HG03457 (cell line): ENCODE measurements around the gene SSH2.

Experiments
- ATAC-seq: cut with Tn5 transposase; IDR thresholded peaks from one replicate; pipeline ENCODE4 v1.9.1; 2021; ENCODE audit warnings: moderate number of reproducible peaks; ENCODE audit not compliant: unreplicated experiment

SSH2 gene

DNA sequence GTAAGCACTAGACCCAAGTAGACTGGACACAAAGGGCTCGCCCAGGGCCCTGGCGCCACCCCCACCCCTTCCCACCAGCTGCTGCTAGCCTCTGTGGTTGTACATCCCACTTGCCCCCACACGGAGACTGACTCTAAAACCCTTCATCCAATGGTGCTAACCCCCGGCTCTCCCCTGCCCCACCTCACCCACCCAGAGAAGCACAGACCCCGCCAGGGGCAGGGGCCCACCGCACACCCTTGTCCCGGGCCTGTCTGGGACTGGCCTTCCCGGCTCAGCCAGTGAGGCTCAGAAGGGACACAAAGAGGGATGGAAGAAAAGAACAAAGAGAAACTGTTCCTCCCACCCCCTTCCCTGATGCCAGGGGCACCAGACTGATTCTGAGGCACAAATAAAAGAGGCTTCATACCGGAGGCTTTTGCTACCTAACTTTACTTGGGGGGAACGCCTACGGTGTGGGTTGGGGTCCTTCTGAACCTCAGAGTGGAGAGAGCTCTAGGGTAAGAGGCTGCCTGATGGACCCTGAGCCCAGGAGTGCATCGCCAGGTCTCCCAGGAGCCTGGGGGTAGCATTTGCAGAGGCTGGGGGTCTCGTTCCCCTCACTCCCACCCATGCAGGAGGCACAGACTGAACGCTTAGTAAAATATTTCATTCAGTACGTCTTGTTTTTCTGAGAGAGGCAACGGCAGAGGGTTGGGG lies 315.5 kb downstream of the SSH2 start:
- no peak for ATAC-seq

DNA sequence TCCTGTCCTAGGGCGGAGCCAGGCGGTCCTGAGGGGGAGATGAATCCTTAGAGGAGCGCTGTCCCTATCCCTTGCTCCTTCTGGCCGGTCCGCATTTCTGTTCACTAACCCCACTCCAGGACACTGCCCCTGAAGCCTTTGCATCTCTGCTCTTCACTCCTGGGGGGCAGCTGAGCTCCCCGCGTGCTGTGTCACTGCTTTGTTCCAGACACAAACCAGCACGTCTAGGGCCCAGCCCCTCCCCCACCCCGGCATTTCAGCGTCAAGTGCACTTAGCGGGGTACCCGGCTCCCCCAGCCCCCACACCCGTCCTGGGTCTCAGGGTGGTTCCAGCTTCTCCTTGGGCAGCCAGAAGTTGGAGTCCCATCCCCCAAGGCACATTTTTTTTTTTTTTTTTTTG lies 316.2 kb downstream of the SSH2 start:
- ATAC-seq, result no peak

DNA sequence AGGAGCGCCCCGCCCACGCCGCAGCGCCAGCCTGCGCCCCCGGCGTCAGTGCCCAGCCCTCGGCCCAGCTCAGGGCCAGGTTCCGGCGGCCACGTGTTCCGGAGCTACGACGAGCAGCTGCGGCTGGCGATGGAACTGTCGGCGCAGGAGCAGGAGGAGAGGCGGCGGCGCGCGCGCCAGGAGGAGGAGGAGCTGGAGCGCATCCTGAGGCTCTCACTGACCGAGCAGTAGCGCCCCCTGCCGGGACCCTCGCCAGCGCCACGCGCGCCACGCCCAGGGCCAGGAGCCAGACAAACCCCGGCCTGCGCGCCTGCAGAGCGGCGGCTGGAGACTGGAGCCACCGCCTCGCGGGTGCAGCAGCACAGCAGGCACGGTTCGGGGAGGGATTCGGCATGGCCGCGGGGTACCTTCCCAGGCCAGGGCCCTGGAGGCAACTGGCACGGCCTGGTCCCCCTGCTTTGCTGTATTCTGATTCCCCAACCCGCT lies 316.6 kb downstream of the SSH2 start:
- no peak for ATAC-seq

DNA sequence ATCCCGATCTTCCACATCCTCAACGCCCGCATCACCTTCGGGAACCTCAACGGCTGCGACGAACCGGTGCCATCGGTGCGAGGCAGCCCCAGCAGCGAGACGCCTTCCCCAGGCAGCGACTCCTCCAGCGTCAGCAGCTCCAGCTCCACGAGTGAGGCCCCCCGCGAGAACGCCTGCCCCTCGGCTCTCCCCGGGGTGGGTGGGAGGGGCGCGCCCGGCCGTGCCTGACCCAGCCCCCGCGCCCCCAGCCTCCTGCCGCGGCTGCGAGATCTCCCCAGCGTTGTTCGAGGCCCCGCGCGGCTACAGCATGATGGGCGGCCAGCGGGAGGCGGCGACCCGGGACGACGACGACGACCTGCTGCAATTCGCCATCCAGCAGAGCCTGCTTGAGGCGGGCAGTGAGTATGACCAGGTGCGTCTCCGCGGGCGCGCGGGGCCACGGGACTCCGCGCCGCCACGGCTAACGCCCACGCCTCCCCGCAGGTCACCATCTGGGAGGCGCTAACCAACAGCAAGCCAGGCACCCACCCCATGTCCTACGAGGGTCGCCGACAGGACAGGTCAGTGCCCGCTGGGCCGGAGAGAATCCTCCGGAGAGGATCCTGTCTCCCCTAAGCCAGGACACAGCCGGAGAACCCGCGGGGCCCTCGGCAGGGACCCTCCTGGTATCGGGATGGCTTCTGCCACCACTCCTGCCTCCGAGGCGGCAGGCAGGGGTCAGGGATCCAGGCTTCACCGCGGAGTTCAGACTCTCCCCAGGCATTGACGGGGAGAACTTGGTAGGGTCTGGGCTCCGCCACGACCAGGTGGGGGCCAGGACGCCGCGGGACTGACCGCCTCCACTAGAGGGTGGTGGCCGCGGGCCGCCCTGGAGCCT lies 317.4 kb downstream of the SSH2 start:
- no peak for ATAC-seq

DNA sequence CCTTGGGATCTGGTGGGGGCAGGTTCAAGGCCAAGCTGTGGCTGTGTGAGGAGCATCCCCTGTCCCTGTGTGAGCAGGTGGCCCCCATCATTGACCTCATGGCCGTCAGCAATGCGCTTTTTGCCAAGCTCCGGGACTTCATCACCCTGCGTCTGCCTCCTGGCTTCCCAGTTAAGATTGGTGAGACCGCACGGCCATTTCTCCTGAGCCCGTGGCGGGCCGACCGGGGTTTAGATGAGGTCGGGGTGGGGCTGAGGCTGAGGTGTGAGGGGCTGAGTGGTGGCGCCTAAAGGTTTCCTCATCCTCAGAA lies 318.0 kb downstream of the SSH2 start:
- no peak for ATAC-seq

DNA sequence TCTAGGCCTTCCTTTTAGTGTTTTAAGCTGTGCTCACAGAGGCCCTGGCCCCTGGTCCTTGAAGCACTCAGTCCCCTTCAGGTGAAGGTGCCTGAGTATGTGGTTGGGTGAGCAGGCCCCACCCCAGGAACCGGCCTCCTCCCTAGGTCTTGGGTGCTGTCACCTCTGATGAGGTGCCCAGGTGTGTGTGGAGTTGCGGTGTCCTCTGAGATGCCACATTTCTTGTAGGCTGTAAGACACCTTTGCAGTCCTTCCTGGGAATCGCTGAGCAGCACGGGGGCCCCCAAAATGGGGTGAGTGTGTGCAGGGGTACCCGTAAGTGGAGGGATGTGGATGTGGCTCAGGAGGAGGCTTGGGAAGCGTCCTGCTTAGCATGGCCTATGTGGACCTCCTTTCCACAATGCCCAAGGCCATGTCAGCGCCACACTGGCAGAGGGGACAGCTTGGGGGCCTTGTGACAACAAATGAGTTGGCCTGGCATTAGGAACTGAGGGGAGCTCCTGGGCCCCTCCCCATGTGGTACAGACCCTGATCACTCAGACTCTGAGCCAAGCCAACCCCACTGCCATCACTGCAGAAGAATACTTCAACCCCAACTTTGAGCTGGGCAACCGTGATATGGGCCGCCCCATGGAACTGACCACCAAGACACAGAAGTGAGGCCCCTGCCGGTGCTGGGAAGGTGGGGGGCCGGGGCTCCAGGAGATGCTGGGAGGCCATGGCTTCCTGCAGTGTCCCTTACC lies 318.5 kb downstream of the SSH2 start:
- ATAC-seq, result no peak

DNA sequence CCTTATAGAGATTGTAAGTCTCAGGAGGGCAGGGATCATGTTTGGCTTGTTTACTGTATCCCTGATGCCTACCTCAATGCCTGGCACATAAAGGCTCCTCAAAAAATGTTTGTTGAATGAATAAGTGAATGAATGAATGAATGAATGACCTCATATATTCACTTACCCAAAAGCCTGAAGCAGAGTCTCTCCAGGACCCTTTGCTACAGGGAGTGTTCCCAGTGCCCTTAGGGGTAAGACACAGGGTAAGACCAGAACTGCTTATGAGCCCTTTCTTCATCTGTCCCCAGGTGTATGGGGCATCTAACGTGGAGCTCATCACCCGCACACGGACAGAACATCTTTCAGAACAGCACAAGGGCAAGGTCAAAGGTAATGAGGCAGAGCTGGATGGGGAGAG lies 319.6 kb downstream of the SSH2 start:
- ATAC-seq, result no peak

DNA sequence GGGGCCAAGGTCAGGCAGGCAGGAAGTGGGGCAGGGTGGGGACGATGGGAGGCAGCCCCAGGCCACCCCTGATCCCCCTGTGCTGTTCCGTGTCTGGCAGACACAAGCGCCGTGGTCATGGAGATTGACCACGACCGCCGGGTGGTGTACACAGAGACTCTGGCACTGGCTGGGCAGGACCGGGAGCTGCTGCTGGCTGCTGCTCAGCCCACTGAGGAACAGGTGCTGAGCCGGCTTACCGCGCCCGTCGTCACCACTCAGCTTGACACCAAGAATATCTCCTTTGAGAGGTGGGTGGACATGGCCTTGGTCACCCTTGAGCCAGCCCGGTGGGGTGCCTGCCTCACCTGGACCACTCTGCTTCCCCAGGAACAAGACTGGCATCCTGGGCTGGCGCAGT lies 321.0 kb downstream of the SSH2 start:
- ATAC-seq, result no peak

DNA sequence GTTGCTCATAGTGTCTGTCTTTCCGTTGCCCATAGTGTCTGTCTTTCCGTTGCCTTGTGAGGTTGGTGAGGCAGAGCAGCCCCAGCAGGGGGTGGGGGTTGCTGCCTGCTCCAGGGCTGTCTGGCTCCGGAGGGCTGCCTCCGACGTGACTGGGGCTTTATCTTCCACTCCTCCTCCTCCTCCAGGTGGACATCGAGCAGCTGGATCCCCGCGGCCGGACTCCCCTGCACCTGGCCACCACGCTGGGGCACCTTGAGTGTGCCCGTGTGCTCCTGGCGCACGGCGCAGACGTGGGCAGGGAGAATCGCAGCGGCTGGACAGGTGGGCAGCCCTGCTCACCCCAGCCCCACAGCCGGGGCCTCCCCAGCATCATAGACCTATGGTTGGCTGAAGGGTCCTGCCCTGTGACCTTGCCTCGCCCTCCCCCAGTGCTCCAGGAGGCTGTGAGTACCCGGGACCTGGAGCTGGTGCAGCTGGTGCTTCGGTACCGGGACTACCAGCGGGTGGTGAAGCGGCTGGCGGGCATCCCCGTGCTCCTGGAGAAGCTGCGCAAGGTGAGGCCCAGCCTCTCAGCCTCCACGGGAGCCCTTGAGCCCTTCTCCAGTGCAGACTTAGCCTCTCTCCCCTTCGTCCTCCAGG lies 322.4 kb downstream of the SSH2 start:
- no peak for ATAC-seq

DNA sequence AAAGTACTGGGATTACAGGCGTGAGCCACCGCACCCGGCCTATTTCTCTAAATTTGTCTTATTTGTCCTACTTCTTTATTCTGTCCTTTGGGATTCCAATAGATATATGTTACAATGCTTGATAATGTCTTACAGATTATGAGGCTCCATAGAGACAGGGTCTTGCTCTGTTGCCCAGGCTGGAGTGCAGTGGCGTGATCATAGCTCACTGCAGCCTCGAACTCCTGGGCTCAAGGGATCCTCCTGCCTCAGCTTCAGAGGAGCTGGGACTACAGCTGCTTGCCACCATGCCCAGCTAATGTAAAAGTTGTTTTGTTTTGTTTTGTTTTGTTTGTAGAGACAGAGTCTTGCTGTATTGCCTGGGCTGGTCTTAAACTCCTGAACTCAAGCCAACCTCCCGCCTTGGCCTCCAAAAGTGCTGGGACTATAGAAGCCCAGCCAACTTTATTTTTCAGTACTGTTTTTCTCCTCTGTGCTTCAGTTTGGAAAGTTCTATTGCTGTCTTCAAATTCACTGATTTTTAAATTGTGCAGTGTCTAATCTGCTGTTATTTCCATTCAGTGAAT lies 326.8 kb downstream of the SSH2 start:
- no peak for ATAC-seq

DNA sequence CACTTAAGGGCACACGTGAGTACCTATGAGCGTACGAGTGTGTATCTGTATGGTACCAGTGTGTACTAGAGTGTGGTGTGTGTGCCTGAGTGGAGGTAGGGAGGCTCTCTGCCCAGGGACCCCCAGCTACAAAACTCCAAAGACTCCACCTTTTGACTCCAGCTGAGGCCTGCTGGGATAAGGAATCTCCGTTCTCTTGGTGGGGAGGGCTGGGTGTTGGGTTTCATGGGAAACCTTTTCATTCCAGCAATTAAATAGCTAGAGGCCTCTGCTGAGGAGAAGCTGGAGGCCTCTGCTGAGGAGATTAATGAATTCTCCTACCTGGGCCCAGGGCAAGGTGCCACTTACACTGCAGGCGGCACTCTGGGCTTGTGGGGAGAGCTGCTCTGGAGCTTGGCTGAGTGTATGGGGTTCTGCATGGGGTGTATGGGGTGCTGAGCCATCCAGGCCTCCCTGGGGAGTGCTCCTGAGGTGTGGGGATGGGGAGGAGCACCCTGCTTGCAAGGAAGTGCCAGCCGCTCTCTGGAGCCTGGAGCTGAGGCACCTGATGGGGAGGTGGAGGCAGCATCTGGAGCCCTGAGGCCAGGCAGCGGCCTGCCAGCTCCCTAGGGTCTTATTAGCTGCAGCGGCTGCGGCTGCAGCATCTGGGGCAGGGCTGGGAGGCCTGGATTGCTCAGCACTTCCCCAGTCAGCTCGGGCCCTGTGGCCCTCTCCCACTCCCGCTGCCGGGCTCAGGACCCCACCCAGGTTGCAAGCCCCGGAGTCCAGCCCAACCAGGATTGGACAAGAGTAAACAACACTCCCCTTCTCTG lies 332.5 kb downstream of the SSH2 start:
- ATAC-seq, result no peak

DNA sequence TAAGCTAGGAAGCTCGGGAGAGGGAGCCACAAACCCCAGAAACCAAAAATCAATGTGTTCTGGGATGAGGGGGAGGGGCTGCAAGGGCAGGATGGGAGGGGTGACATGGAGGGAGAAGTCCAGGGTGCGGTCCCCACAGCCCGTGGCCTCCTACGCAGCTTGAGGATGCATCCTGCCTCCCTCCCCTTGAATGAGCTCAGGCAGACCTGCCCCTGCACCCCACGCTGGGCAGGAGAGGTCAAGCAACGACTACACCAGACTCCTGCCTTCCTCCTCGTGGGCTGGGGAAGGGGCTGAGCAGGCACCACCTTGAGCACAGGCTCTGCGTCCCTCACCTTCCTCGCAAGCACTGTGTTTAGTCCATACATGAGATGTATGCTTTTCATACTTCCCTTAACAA lies 333.2 kb downstream of the SSH2 start:
- ATAC-seq, result no peak

DNA sequence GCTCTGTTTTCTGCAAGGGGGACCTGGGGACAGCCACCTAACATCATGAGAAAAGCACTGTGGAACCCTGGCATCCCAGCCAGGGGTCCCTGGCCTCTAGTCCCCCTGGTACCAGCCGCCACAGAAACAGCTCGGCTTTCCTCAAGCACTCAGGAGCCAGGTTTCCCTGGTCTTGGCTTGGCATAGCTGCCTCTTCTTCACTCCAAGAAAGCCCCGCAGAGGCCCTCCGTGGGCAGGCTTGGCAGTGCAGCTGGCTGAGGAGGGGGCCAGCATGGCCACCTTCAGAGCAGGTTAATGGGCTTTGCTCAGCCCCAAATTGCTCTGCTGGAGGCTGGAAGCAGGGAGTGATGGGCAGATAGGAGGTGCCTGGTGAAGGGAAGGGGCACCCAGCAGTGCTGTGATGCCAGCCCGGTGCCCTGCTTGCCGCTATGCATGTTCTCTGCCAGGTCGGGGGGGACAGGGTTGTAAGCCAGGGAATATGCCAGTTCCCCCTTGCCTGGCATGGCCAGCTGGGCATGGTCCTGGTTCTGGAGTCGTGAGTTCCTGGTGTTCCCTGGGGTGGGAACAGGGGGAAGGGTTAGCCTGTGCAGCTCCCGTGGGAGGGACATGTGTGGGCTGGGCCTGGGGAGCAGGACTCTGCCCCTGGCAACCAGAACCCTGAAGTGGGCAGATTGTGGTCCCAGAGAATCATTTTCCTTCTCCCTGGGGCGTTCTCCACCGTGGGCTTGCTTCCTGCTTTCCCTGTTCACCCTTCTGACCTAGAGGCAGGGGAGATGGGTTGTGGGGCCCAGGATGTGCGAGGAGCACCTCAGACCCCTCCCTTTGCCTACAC lies 333.9 kb downstream of the SSH2 start:
- no peak for ATAC-seq

DNA sequence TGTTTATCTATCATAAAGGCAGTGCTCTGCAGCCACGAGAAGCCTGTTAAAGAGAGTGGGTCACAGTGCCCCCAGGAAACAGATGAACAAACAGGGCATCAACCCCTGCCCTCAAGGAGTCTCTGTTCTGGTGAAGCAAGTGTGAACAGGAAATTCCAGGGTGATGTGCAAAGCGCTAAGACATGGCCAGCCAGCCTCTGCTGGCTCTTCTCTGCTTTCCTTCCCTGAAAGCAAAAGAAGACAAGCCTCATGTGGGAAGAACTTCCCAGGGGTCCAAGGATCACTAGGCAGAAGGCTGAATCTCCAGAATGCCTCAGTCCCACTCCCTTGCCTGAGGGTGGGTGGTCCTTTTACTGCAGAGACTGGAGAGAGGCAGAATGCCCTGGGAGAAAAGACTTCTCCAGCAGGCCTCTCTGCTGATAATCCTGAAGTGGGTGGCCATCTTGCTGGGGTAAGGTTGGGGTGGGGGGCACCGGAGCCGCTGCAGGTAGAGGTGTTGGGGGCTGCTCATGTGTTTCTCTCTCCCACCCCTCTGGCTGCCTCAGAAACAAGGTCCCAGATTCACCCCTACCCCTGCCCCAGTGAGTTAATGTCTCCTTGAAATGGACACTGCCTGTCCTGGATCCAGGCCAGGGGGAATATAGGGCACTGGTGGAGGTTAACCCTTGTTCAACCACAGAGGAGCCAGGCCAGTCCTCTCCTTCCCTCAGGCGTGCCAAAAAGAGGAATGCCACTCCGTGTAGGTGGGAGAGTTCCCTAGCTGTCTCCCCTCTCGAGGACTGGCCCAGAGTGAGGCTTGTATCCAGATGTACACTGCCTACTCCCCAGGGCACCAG lies 334.7 kb downstream of the SSH2 start:
- ATAC-seq, result no peak

DNA sequence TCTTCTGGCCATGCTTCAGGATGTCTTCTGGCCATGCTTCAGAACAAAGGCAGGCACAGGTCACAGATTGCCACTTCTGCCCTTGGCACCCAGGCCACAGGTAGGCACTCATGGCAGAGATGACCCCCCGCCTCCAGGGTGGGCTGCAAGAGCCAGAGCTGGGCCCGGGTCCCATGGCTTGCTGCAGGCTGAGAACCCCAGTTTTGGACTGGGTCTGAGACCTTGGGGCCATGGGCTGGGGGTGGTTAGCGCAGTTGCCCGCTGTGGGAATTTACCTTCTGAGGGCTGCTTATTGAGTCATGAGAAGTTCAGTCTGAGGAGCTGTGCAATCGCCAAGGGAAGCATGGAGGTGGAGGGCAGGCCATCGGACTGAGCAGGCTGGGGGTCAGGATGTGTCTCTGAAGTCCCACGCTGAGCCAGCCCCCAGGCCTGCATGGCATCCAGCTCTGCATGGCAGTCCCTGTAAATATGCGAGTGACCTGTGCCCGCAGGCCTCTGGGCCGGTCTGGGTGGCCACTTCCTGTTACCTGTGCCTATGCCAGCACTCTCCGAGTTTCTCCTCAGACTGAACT lies 335.4 kb downstream of the SSH2 start:
- no peak for ATAC-seq

DNA sequence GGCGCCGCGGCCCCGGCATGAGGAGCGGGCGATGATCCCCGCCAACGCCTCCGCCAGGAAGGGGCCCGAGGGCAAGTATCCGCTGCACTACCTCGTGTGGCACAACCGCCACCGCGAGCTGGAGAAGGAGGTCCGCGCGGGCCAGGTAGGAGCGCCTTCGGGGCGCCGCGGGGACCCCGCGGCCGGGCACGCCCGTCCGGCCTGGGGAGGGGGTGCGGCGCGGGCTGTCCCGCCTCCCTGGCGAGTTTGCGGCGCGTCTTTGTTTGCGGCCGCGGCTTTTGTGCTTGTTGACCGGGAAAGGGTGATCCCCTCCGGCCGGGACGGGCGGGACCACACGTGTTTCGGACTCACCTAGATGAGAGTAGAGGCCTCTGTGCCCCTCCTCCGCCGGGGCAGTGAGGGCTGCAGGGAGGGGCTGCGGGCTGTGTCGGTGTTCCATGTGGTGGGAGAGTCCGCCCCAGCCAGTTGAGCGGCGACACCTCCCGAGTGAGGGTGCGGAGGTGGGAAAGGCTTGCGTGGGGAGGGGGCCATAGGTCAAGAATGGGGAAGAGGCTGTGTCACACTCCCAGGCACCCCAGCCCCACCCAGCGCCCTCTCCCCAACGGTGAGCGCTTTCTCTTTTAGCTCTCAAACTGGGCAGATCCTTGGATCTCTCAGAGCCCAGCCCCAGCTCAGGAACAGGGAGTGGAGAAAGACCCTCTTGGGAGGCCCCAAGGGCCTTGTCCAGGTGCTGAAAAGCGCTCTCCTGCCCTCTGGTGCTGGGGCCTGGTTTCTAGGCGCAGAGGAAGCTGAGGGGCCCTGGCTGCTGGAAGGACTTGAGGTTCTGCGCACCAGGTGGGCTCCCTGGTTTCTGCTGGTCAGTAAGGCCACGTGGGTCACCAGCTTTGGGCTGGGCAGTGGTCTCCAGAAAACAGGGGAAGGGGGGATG lies 336.2 kb downstream of the SSH2 start:
- ATAC-seq, result no peak
